ENCODE data around the gene DGKG. TPM values are rescaled to one million over a fixed set of nuclear protein-coding genes. Genes with fewer than 3 reads are reported as not detected.
A peak's percentile ranks its signal among the peaks of the same experiment; 100 is the strongest.

The DGKG gene
- total and polyA plus RNA-seq, 12 donors, result 7.2 to 75.7 (median 41.4) TPM

GRCh38 chr3:186102687-186103086 lies 259.3 kb downstream of the DGKG start:
- H3K27ac ChIP-seq, result no peak overlapping the region
- intact Hi-C loops (cut with DNase I), result loop anchor here in 1 of 10 donors (10.0 kb wide), 1 partner anchor 112 kb away; no protein-coding TSS in a partner anchor

GRCh38 chr3:186100398-186100797 lies 261.6 kb downstream of the DGKG start:
- intact Hi-C loops (cut with DNase I), result loop anchor here in 1 of 10 donors (10.0 kb wide), 1 partner anchor 114 kb away; no protein-coding TSS in a partner anchor
- H3K4me3 ChIP-seq, result no peak overlapping the region
- 61 to 71% methylated on average over 3 of the region's 3 CpGs for WGBS, 2 donors
- H3K27me3 ChIP-seq, result peaks cover 0 to 5% (median 0%) of the 10 kb centered on the region in 7 donors
- no peak overlapping the region for H3K27ac ChIP-seq
- TF ChIP-seq, protein P1, sequence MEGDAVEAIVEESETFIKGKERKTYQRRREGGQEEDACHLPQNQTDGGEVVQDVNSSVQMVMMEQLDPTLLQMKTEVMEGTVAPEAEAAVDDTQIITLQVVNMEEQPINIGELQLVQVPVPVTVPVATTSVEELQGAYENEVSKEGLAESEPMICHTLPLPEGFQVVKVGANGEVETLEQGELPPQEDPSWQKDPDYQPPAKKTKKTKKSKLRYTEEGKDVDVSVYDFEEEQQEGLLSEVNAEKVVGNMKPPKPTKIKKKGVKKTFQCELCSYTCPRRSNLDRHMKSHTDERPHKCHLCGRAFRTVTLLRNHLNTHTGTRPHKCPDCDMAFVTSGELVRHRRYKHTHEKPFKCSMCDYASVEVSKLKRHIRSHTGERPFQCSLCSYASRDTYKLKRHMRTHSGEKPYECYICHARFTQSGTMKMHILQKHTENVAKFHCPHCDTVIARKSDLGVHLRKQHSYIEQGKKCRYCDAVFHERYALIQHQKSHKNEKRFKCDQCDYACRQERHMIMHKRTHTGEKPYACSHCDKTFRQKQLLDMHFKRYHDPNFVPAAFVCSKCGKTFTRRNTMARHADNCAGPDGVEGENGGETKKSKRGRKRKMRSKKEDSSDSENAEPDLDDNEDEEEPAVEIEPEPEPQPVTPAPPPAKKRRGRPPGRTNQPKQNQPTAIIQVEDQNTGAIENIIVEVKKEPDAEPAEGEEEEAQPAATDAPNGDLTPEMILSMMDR (IDR thresholded peaks at IDR 0.05), result no peak
- DNase-seq (no peak), ATAC-seq (no peak)
- H3K36me3 ChIP-seq, result peaks cover 0 to 14% (median 0%) of the 10 kb centered on the region in 9 donors
- peaks cover 3 to 39% (median 32%) of the 10 kb centered on the region in 9 donors for H3K4me1 ChIP-seq
- no peaks in the 10 kb centered on the region for H3K9me3 ChIP-seq

More at GRCh38 chr3:186102687-186103086, 259.3 kb downstream of the DGKG start:
- no peak for DNase-seq
- H3K4me1 ChIP-seq, result peaks cover 0 to 34% (median 27%) of the 10 kb centered on the region in 9 donors
- H3K27me3 ChIP-seq, result peaks cover 0 to 28% (median 0%) of the 10 kb centered on the region in 7 donors
- TF ChIP-seq, protein P1 (IDR thresholded peaks at IDR 0.05), result no peak
- 78 to 90% methylated on average over 4 of the region's 4 CpGs for WGBS, 2 donors
- no peak overlapping the region for H3K4me3 ChIP-seq
- H3K9me3 ChIP-seq, result no peaks in the 10 kb centered on the region
- no peak for ATAC-seq
- H3K36me3 ChIP-seq, result peaks cover 0 to 14% (median 0%) of the 10 kb centered on the region in 9 donors

GRCh38 chr3:186099178-186099577 lies 262.9 kb downstream of the DGKG start:
- intact Hi-C loops (cut with DNase I), result no loop called here
- ATAC-seq (peak in 1 of 8 donors; percentile 29), DNase-seq (peak in 1 of 2 donors; percentile 48)
- Histone ChIP-seq H3K9me3 (no peaks in the 10 kb centered on the region), H3K4me1 (peaks cover 3 to 45% (median 32%) of the 10 kb centered on the region in 9 donors), H3K27me3 (peaks cover 0 to 5% (median 0%) of the 10 kb centered on the region in 7 donors), H3K27ac (no peak overlapping the region), H3K36me3 (peaks cover 0 to 4% (median 0%) of the 10 kb centered on the region in 9 donors), H3K4me3 (no peak overlapping the region)
- 48% methylated on average over 5 of the region's 5 CpGs for WGBS, 2 donors
- TF ChIP-seq, protein P1 (IDR thresholded peaks at IDR 0.05), result no peak

- intact Hi-C loops (cut with DNase I), result no loop called here
- peaks cover 0 to 5% (median 0%) of the 10 kb centered on the region in 7 donors for H3K27me3 ChIP-seq
- TF ChIP-seq, protein P1 (IDR thresholded peaks at IDR 0.05), result no peak
- H3K9me3 ChIP-seq, result no peaks in the 10 kb centered on the region
- H3K27ac ChIP-seq, result no peak overlapping the region
- 73 to 80% methylated on average over 3 of the region's 3 CpGs for WGBS, 2 donors
- H3K4me1 ChIP-seq, result peaks cover 3 to 49% (median 32%) of the 10 kb centered on the region in 9 donors
- H3K4me3 ChIP-seq, result no peak overlapping the region
- DNase-seq, result no peak
- H3K36me3 ChIP-seq, result no peaks in the 10 kb centered on the region
- no peak for ATAC-seq
Measured at GRCh38 chr3:186098740-186099139, 263.3 kb downstream of the DGKG start.

All from heart right ventricle (tissue), 16 donors.